ENCODE data around the gene KIR3DL1.

DNA sequence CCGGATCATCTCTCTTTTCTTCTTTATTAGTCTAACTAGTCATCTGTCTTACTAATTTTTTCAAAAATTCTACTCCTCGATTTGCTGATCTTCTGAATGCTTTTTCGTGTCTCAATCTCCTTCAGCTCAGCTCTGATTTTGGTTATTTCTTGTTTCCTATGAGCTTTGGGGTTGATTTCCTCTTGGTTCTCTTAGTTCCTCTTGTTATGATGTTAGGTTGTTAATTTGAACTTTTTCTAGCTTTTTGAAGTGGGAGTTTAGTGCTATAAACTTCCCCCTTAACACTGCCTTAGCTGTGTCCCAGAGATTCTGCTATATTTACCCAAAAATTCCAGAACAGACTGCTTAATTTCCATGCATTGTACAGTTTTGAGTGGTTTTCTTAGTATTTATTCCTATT lies 61.2 kb downstream of the KIR3DL1 start:
- TF ChIP-seq CTCF (IDR thresholded peaks at IDR 0.05; ENCODE audit: insufficient read depth, low read length, poor library complexity, severe bottlenecking) (no peak), EZH2phosphoT487 (conservative IDR thresholded peaks at IDR 0.05; ENCODE audit: low read length) (no peak)
